HCT116 (cell line): ENCODE measurements around the gene GPR37L1.

Source experiments
- CEBPB ChIP-seq: IDR thresholded peaks from 2 replicates; pipeline ENCODE4 v1.6.1; 2012; ENCODE audit warnings: low read depth
- EZH2 ChIP-seq: fragments of 200-600 bp; sonication (generic); IDR thresholded peaks from 2 replicates; pipeline ENCODE4 v1.6.1; 2017; ENCODE audit warnings: antibody characterized with exemption, mixed run types
- FOSL1 ChIP-seq: IDR thresholded peaks from 2 replicates; pipeline ENCODE4 v1.6.1; 2012; ENCODE audit warnings: low read depth
- POLR2A ChIP-seq: IDR thresholded peaks from 2 replicates; pipeline ENCODE4 v1.7.0; 2011; ENCODE audit warnings: borderline replicate concordance; ENCODE audit not compliant: insufficient read depth, insufficient read length; ENCODE audit errors: extremely low read depth
- POLR2AphosphoS5 ChIP-seq: IDR thresholded peaks from 2 replicates; pipeline ENCODE4 v1.6.1; 2011; ENCODE audit warnings: mild to moderate bottlenecking, low read depth, low read length, moderate library complexity
- TCF7L2 ChIP-seq: IDR thresholded peaks from 2 replicates; pipeline ENCODE4 v1.7.0; 2011; ENCODE audit warnings: borderline replicate concordance, inconsistent platforms; ENCODE audit not compliant: insufficient read depth, insufficient read length; ENCODE audit errors: extremely low read depth
- TF ChIP-seq, protein P1 (sequence below), 3 experiments: fragments of 200-600 bp in 1 of 3; sonication (generic) in 1 of 3; IDR thresholded peaks in 2 of 3; conservative IDR thresholded peaks in 1 of 3; 2 replicates each; pipeline ENCODE4 v1.5.1; 2012 to 2017; ENCODE audit warnings: low read depth in 2 of 3, low read length in 2 of 3, antibody characterized with exemption in 1 of 3, borderline replicate concordance in 1 of 3, control low read depth in 1 of 3, mild to moderate bottlenecking in 1 of 3, mixed read lengths in 1 of 3, mixed run types in 1 of 3, moderate library complexity in 1 of 3; ENCODE audit not compliant: insufficient read depth in 1 of 3

DNA sequence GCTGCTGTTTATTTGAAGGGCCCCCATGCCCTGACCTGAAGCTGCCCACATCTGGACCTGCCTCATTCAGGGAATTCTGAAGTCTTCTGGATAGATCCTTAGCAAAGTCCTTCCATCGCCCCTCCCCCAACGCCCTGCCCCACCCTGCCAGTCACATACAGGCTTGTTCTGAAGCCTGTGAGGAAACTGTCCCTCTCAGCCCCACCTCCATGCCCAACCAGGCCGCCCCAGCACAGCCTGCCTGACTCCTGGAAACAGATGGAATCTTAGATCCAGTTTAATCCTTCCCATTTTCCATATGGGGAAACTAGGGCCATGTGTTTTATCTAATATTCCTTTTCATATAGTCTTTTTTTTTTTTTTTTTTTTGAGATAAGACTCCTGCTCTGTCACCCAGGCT, 44.5 kb upstream of the GPR37L1 start:
- TF ChIP-seq POLR2AphosphoS5 (no peak), TCF7L2 (no peak), FOSL1 (no peak), POLR2A (no peak), EZH2 (no peak), CEBPB (no peak)
- TF ChIP-seq, protein P1, sequence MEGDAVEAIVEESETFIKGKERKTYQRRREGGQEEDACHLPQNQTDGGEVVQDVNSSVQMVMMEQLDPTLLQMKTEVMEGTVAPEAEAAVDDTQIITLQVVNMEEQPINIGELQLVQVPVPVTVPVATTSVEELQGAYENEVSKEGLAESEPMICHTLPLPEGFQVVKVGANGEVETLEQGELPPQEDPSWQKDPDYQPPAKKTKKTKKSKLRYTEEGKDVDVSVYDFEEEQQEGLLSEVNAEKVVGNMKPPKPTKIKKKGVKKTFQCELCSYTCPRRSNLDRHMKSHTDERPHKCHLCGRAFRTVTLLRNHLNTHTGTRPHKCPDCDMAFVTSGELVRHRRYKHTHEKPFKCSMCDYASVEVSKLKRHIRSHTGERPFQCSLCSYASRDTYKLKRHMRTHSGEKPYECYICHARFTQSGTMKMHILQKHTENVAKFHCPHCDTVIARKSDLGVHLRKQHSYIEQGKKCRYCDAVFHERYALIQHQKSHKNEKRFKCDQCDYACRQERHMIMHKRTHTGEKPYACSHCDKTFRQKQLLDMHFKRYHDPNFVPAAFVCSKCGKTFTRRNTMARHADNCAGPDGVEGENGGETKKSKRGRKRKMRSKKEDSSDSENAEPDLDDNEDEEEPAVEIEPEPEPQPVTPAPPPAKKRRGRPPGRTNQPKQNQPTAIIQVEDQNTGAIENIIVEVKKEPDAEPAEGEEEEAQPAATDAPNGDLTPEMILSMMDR (IDR thresholded peaks at IDR 0.05 in 2 of 3, conservative IDR thresholded peaks at IDR 0.05 in 1 of 3; ENCODE audit: borderline replicate concordance in 1 of 3, insufficient read depth in 1 of 3, low read depth in 2 of 3, low read length in 2 of 3) = no peak
